Stimulated activated CD8-positive, alpha-beta memory T cell treated with anti-CD3 and anti-CD28 coated beads, Interleukin-15, amount 100 ng/mL, for 24 hours (primary cell): ENCODE measurements around the gene TMEM163.
"Not testable (repeated sequence)": the region's sequence is repeated elsewhere in the genome, so short reads cannot be mapped to it uniquely, and the experiment has no call there.

Source experiments
- DNase-seq: peaks from one replicate; pipeline ENCODE4 v3.0.0-alpha.2; 2020; ENCODE audit warnings: low read depth

Gene TMEM163

DNA sequence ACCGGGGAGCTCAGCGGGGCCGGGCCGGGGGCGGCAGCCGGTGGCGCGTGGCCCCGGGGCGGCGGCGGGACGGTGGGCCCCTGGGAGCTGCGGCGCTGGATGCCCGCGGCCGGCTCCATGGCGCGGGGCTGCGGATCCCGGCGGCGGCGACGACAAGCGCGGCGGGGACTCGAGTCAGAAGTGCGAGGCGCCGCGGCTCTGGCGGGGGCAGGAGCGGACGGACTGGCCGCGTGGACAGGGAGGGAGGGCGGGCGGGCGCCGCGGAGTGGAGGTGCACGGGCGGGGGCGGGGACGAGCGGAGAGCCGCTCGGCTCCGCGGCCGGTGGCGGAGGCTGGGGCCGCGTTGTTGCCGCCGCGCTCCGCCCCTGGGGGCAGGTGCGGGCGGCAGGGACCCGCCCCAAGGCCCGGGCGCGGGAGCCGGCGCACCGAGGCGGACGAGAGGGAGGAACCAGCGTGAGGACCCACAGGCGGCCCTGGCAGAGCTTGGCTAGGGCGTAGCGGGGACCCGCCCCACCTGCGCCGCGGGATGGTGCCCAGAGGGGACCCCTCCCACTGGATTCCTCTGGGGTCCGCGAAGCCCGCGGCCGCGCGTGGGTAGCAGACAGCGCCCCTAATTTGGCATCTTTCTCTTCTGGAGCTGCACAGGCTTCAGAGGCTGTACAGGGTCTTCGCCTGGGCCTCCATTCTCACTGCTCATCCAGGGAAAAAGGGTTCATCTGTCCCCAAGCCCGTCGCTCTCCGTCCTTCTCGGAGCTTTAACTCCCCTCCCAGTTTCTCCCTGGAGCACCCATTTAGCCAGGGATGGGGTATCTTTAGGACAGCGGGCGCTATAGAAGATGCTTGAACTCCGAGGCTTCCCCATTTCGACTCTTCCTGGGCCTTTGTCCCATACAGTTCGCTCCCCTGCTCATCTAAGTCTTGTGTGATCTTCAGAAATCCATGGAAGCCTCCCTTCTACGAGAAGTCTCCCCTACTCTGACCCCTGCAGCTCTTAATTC, at the start of gene TMEM163:
Gene TMEM163, minus strand, starts transcription at position 184 of the 998 bp plus-strand sequence.
- DNase-seq = no peak

- no peak for DNase-seq
Measured at GRCh38 chr2:134766583-134766982, 47.8 kb upstream of the TMEM163 start.

DNA sequence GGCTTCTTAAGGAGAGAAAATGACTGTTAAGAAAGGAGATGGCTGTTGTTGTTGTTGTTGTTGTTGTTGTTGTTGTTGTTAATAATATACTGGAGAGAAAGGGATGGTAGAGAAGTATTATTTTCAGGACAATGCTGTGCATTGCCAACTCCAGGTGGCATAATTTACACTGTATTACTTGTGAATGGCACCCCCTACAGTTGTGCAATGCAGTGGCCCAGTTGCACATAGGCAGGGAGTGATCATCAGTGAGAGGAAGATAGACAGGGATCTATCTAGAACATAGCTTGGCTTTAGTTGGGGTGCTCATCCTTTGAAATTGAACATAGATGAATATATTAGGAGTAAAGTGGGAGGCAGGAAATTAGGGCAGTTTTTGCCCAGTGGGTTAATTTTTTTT, 47.2 kb upstream of the TMEM163 start:
- no peak for DNase-seq

DNA sequence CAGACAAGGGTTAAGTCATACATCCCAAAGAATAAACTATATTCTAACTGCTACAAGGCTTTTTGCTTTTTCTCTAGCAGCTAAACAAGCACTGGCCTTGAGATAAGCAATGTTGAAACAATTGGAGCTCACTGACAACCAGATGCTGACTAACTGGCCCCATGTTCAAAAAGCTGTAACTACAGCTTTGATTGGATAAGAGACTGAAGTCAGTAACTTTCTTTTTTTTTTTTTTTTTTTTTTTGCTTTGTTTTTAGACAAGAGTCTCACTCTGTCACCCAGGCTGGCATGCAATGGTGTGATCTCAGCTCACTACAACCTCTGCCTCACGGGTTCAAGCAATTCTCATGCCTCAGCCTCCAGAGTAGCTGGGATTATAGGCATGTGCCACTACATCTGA, 45.4 kb upstream of the TMEM163 start:
- DNase-seq = no peak

GRCh38 chr2:134763164-134763710, 44.4 kb upstream of the TMEM163 start:
- DNase-seq = no peak

- DNase-seq = no peak
Measured at GRCh38 chr2:134762508-134762907, 43.7 kb upstream of the TMEM163 start.

DNA sequence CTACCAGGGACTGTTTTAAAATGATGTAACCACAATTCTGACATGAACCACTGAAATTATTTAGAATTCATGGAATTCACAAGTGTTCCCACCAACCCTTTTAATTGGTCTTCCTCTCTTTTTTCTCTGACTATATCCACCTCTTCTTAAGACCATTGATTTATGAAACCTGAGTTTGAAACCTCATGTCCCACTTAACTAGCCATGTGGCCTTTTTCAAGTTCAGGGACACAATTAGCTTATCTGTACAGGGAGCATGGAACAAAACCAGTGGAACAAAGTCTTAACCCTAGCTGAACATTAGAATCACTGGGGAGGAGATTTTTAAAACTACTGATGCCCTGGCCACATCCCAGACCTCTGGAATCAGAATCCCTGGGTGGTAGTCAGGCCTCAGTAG, 41.6 kb upstream of the TMEM163 start:
- no peak for DNase-seq

DNA sequence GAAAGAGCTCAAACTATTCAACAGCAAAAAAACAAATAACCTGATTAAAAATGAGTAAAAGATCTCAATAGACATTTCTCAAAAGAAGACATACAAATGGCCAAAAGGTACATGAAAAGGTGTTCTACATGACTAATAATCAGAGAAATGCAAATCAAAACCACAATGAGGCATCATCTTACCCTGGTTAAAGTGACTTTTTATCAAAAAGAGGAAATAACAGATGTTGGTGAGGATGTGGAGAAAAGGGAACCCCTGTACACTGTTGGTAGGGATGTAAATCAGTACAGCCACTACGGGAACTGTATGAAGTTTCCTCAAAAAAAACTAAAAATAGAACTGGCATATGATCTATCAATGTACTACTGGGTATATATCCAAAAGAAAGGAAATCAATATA, 39.8 kb upstream of the TMEM163 start:
- no peak for DNase-seq

- DNase-seq = not testable (repeated sequence)
Measured at GRCh38 chr2:134751981-134752380, 33.2 kb upstream of the TMEM163 start.

DNA sequence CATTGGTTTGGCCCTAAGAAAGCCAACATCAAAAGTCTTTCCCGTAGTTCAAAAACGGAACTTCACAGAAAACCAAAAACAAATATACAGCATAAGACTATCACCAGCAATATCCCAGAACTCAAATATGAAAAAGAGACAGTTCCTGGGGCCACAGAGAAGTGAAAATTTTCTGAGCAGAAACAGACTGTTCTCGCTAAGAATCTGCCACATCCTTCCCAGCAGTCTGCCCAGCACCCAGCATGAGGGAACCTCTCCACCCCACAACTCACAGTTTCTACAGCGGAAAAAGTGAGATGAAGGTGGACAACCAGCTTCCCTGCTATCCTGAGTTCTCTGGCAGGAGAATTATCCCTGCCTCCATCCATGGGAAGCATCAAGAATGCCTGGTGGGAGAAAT, 26.7 kb upstream of the TMEM163 start:
- no peak for DNase-seq

- no peak for DNase-seq
Measured at GRCh38 chr2:134745023-134745422, 26.2 kb upstream of the TMEM163 start.

DNA sequence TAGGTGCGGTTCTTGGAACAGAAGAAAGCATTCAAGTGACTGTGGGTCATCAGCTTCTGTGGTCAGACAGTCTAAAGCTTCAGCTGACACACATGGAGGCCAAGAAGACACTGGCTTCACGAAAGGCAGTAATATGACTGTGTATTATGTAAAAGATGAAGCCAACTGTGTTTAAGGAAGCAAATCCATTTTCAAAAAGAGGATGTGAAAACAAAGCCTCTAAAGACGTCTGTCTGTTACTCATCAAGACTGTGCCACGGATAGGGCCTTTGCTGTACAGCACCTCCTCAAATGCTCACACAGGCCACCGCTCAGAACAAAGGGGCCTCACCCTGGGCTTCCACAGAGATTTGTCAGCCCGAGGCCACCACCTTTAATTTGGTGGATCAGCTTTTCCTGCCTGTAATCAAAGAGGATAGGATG, 21.1 kb upstream of the TMEM163 start:
- no peak for DNase-seq

- DNase-seq = no peak
Measured at GRCh38 chr2:134739236-134739878, 20.6 kb upstream of the TMEM163 start.

DNA sequence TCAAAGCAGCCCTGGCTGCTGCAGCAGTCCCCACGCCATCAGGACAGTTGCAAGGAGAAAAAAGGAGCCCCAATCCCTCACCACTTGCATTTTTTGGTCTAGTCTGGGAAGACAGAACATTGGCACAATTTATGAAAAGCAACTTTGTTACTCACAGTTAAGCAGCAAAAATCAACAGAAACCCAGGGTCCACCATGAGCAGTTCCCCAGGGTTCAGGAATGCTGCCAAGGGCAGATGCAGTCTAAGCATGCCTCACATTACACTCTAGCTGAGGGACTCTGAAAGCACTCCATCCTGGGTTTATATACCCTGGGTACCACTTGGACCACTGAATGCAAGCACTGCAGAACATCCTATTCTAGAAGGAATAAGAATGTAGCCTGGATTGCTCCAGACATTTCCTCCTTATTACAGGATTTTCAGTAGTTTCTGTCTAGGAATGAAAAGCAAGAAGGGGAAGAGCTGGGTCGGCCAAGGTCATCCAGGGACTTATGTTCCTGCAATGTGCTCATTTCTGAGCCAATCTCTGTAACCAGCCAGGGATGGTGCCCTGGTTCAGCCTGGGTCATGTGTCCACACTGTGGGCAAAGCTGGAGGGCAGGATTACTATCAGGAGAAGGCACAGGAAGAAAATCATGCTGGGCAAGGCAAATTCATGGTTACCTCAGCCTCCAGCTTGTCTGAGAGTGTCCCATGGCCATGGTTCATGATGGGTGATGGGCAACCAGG, 19.5 kb upstream of the TMEM163 start:
- DNase-seq = no peak

- no peak for DNase-seq
Measured at GRCh38 chr2:134737671-134738070, 18.9 kb upstream of the TMEM163 start.

DNA sequence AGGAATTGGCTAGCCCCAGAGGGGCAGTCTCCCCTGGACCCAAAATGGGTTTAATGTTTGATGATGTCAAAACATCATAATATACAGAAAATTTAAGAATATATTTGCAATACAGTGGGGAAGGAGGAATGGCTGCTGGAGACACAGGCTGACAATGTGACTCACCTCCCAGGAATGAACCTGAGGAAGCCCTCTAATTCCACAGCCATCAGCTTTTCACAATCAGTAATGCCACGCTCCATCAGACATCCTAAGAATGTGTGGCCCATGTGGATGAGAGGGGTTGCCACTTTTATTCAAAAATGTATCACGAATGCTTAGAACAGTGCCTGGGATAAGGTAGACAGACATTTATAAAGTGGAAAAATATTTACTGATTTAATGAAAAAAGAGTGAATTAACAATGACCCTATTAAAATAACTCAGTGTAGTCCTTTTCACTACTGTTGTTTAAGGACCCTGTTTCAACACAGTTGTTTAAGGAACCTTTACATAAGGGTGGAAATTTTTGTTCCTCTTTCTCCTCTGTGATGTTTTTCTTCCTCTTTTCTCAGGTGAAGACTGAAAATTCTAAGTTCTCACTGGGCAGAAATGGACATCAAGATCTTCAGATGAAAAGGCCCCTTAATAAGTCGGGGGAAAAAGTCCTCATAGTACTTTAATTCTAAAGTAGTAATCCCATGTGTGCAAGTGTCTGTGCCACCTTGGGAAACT, 17.5 kb upstream of the TMEM163 start:
- DNase-seq = no peak

DNA sequence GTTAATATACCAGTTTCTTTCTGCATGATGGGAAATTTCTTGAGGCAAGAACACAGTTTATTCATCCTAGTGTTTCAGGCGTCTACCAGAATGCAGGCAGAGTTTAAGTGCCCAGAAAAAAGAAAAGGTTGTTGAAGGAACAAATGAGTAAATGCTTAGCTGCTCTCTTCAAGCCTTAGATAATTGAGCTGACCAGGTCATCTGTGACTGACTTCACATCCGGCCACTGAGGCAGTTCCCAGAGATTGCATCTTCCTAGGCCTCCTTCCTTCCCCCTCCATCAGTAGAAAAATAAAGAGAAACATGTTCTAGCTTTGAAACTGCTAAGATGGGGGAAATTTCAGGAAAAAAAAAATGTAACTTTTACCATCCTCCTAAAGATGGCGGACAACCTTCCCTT, 9.4 kb upstream of the TMEM163 start:
- no peak for DNase-seq

- no peak for DNase-seq
Measured at GRCh38 chr2:134727385-134727784, 8.6 kb upstream of the TMEM163 start.

DNA sequence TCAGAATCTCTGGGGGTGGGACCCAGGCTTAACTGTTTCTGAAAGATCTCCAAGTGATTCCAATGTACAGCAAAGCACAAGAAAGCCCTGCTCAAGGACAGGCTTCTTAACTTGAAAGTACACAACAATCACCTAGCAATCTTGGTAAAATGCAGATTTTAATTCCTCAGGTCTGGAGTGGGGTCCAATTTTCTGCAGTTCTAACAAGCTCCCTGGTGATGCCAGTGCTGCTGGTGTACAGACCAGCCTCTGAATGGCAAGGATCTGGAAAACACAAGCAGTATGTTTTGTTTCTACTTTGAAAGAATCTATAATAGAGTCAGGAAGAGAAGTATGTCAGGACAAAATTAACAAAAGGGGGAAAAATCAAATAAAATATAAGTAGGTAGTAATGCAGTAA, 7.8 kb upstream of the TMEM163 start:
- no peak for DNase-seq

GRCh38 chr2:134725876-134726275, 7.1 kb upstream of the TMEM163 start:
- no peak for DNase-seq

- no peak for DNase-seq
Measured at GRCh38 chr2:134724341-134724740, 5.5 kb upstream of the TMEM163 start.

DNA sequence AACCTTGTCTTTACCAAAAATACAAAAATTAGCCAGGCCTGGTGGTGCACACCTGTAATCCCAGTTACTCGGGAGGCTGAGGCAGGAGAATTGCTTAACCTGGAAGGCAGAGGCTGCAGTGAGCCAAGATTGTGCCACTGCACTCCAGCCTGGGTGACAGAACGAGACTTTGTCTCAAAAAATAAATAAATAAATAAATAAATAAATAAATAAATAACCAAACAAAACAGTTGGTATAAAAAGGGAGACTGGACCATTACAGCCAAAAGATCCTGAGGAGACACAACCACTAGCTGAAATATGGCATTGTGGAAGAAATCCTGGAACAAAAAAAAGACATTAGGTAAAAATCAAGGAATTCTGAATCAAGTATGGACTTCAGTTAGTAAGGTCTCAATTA, 4.9 kb upstream of the TMEM163 start:
- DNase-seq = not testable (repeated sequence)
